A549 treated with dexamethasone at 1 μM for 4 hours (cell line): Measurements from ENCODE around the gene DUSP23. TPM values are rescaled to one million over a fixed set of nuclear protein-coding genes. Genes with fewer than 3 reads are reported as not detected.

Source experiments
- total RNA-seq: library from RNA; stranded (reverse); fragments of 200-300 nt; extraction: Qiagen RNA extraction; gene quantifications from 5 replicates; pipeline ENCODE4 v1.2.3, GENCODE V29; 2022

DUSP23 gene
- 58.0 to 74.4 TPM (median 72.4 TPM) in 5 replicates for total RNA-seq

GRCh38 chr1:159780583-159781582 lies at the start of gene DUSP23:
DUSP23 (plus strand) TSS chr1:159780962; CDS start chr1:159781101, 139 bp downstream.

DNA sequence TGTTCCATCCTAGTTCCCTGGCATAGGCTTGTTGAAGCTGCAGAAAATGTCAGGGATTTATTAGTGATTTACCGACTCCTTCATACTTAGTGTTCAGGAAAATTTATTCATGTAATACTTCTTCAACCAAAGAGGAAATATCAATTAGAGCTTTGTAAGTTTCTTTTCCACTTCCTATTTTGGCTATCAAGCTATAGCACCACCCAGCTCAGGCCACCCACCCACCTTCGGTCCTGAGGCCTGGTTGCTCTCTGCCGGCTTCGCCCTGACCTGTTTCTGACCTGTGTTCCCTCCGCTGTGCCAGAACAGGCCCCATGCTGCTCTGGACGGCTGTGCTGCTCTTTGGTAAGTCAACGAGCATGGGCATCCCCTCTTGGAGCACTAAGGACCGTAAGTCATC lies 21.3 kb downstream of the DUSP23 start, which contains the start of gene FCRL6:
Gene FCRL6 (plus strand): TSS at position 250 of the 400 bp plus-strand sequence. CDS start 65 bp downstream, at position 315.

GRCh38 chr1:159826441-159827101 lies 45.8 kb downstream of the DUSP23 start, which contains the start of gene SLAMF8:
SLAMF8 (plus strand) TSS chr1:159826873; CDS start chr1:159826899, 26 bp downstream.

Other genes starting within 250 kb of the DUSP23 start
- gene OR10J5, start 245.0 kb upstream of the DUSP23 start, total RNA-seq = not detected in 5 replicates
- gene APCS, start 193.1 kb upstream of the DUSP23 start, total RNA-seq = 0.08 TPM in 1 of 5 replicates, not detected in the others
- gene CRP, start 66.4 kb upstream of the DUSP23 start, total RNA-seq = not detected in 5 replicates
- not detected in 5 replicates for gene FCRL6, start 21.4 kb downstream of the DUSP23 start, total RNA-seq
- 0.05 to 0.31 TPM (median 0.15 TPM) in 5 replicates for gene SLAMF8, start 45.9 kb downstream of the DUSP23 start, total RNA-seq
- 0.06 to 0.11 TPM in 2 of 5 replicates, not detected in the others for gene VSIG8, start 81.7 kb downstream of the DUSP23 start, total RNA-seq
- 0.53 to 0.80 TPM (median 0.75 TPM) in 5 replicates for gene CFAP45, start 119.2 kb downstream of the DUSP23 start, total RNA-seq
- gene TAGLN2, start 144.5 kb downstream of the DUSP23 start, total RNA-seq = 973 to 1,007 TPM (median 994 TPM) in 5 replicates
- 0.14 to 0.21 TPM (median 0.19 TPM) in 5 replicates for gene IGSF9, start 164.7 kb downstream of the DUSP23 start, total RNA-seq
- gene SLAMF9, start 173.3 kb downstream of the DUSP23 start, total RNA-seq = 0.22 to 0.43 TPM (median 0.37 TPM) in 5 replicates